Breast epithelium (tissue), 3 donors: ENCODE data around the gene SEPTIN6.

Experiments
- CTCF ChIP-seq, 3 donors: fragments of 450-650 bp; IDR thresholded peaks; one replicate each; pipeline ENCODE4 v1.5.1; 2016 to 2017; ENCODE audit warnings: antibody characterized with exemption in 3 of 3, mild to moderate bottlenecking in 3 of 3, moderate library complexity in 3 of 3
- POLR2AphosphoS5 ChIP-seq, 3 donors: sonication (generic); formaldehyde crosslinking; IDR thresholded peaks; one replicate each; pipeline ENCODE4 v1.6.1; 2017; ENCODE audit warnings: antibody characterized with exemption in 3 of 3

GRCh38 chrX:119709630-119710029 lies 16.7 kb upstream of the SEPTIN6 start:
- TF ChIP-seq POLR2AphosphoS5 (IDR thresholded peaks at IDR 0.05) (no peak), CTCF (IDR thresholded peaks at IDR 0.05) (no peak)
